IMR-90 (cell line): ENCODE results near the gene TSPAN1. TPM values are rescaled to one million over a fixed set of nuclear protein-coding genes. Genes with fewer than 3 reads are reported as not detected.
A peak's percentile ranks its signal among the peaks of the same experiment; 100 is the strongest.

ENCODE experiments used
- ATAC-seq: fragments of 200-7000 bp; cut with Tn5 transposase; 2 replicates; pipeline ENCODE4 v1.9.1; 2020; ENCODE audit warnings: low read depth, mild to moderate bottlenecking, moderate library complexity
- BruUV-seq: library from RNA; stranded (reverse); fragments of 400-500 nt; replicated peaks from 2 replicates; lab custom pipeline; 2021; lab: Mats Ljungman, UMichigan
- CTCF ChIA-PET: fragments of 300-600 bp; formaldehyde crosslinking; extraction: SDS; loops from one replicate; lab custom pipeline; 2021; ENCODE audit warnings: antibody characterized with exemption; lab: Yijun Ruan, JAX
- POLR2A ChIA-PET: fragments of 300-600 bp; sonication (Branson Sonifier 250); formaldehyde crosslinking; loops from one replicate; lab custom pipeline; 2022; ENCODE audit warnings: antibody characterized with exemption; ENCODE audit not compliant: unreplicated experiment; lab: Charles Lee
- DNase-seq: peaks from one replicate; pipeline ENCODE4 v3.0.0; 2013
- H2AFZ ChIP-seq: replicated peaks from 2 replicates; pipeline ENCODE3; 2013; ENCODE audit warnings: low read length, mild to moderate bottlenecking; ENCODE audit not compliant: poor library complexity
- H2AK5ac ChIP-seq: 2 replicates; pipeline ENCODE4 v1.6.1; 2013; ENCODE audit warnings: low read depth, low read length, inconsistent platforms
- H2AK9ac ChIP-seq: replicated peaks from 2 replicates; pipeline ENCODE3; 2013; ENCODE audit warnings: mild to moderate bottlenecking, low read depth, low read length, moderate library complexity; ENCODE audit not compliant: poor library complexity
- H2BK120ac ChIP-seq: 2 replicates; pipeline ENCODE4 v1.6.1; 2013; ENCODE audit warnings: low read depth, low read length, inconsistent platforms
- H2BK15ac ChIP-seq: 3 replicates; pipeline ENCODE4 v1.6.1; 2013; ENCODE audit warnings: low read depth, low read length, inconsistent platforms
- H2BK20ac ChIP-seq: 2 replicates; pipeline ENCODE4 v1.6.1; 2013; ENCODE audit warnings: low read depth, mild to moderate bottlenecking, inconsistent platforms, low read length, moderate library complexity
- H2BK5ac ChIP-seq: 2 replicates; pipeline ENCODE4 v1.6.1; 2013; ENCODE audit warnings: mild to moderate bottlenecking, low read depth, low read length, inconsistent platforms; ENCODE audit not compliant: poor library complexity, severe bottlenecking
- H3K14ac ChIP-seq: replicated peaks from 2 replicates; pipeline ENCODE4 v1.6.1; 2013; ENCODE audit warnings: low read depth, low read length, inconsistent platforms
- H3K18ac ChIP-seq: 2 replicates; pipeline ENCODE4 v1.6.1; 2013; ENCODE audit warnings: low read depth, low read length, control low read depth
- H3K23ac ChIP-seq: 2 replicates; pipeline ENCODE4 v1.6.1; 2013; ENCODE audit warnings: low read depth, low read length, inconsistent platforms
- H3K27ac ChIP-seq: 2 replicates; pipeline ENCODE4 v1.5.1; 2013; ENCODE audit warnings: mild to moderate bottlenecking, control low read depth, low read length; ENCODE audit not compliant: insufficient read depth
- H3K27me3 ChIP-seq: 2 replicates; pipeline ENCODE4 v1.6.1; 2013; ENCODE audit warnings: low read length; ENCODE audit not compliant: control insufficient read depth, insufficient read depth
- H3K36me3 ChIP-seq: 2 replicates; pipeline ENCODE4 v1.6.1; 2013; ENCODE audit warnings: low read length, mixed read lengths; ENCODE audit not compliant: control insufficient read depth, insufficient read depth
- H3K4ac ChIP-seq: 2 replicates; pipeline ENCODE4 v1.6.1; 2013; ENCODE audit warnings: low read depth, low read length, inconsistent platforms
- H3K4me1 ChIP-seq: 2 replicates; pipeline ENCODE4 v1.6.1; 2013; ENCODE audit warnings: low read length, mixed read lengths; ENCODE audit not compliant: control insufficient read depth, insufficient read depth
- H3K4me2 ChIP-seq: 2 replicates; pipeline ENCODE4 v1.6.1; 2013; ENCODE audit warnings: low read depth, mild to moderate bottlenecking, control low read depth, low read length, moderate library complexity
- H3K4me3 ChIP-seq: 2 replicates; pipeline ENCODE4 v1.5.1; 2013; ENCODE audit warnings: low read depth, mild to moderate bottlenecking, control low read depth, low read length, moderate library complexity; ENCODE audit not compliant: insufficient read depth
- H3K56ac ChIP-seq: 2 replicates; pipeline ENCODE4 v1.6.1; 2013; ENCODE audit warnings: low read length, inconsistent platforms; ENCODE audit not compliant: insufficient read depth; ENCODE audit errors: extremely low read depth
- H3K79me1 ChIP-seq, 2 experiments: 2 replicates each; pipeline ENCODE4 v1.6.1; 2013; ENCODE audit warnings: low read length in 2 of 2, inconsistent platforms in 1 of 2, low read depth in 1 of 2
- H3K9ac ChIP-seq: 2 replicates; pipeline ENCODE4 v1.6.1; 2013; ENCODE audit warnings: low read depth, low read length, control low read depth
- H3K9me1 ChIP-seq: 2 replicates; pipeline ENCODE4 v1.6.1; 2013; ENCODE audit warnings: low read length, inconsistent platforms; ENCODE audit not compliant: insufficient read depth
- H3K9me3 ChIP-seq: 2 replicates; pipeline ENCODE4 v1.6.1; 2013; ENCODE audit warnings: low read length; ENCODE audit not compliant: control insufficient read depth, insufficient read depth
- H4K20me1 ChIP-seq: 2 replicates; pipeline ENCODE4 v1.6.1; 2013; ENCODE audit warnings: low read length, inconsistent platforms; ENCODE audit not compliant: insufficient read depth
- H4K5ac ChIP-seq: 2 replicates; pipeline ENCODE4 v1.6.1; 2013; ENCODE audit warnings: mild to moderate bottlenecking, low read depth, low read length, control low read depth
- H4K8ac ChIP-seq, 2 experiments: 2 replicates each; pipeline ENCODE4 v1.6.1; 2013; ENCODE audit warnings: low read depth in 2 of 2, low read length in 2 of 2, control low read depth in 1 of 2, inconsistent platforms in 1 of 2
- H4K91ac ChIP-seq: 2 replicates; pipeline ENCODE4 v1.6.1; 2013; ENCODE audit warnings: low read depth, low read length, inconsistent platforms; ENCODE audit not compliant: insufficient read depth
- CHD1 ChIP-seq: IDR thresholded peaks from 2 replicates; pipeline ENCODE4 v1.6.1; 2012; ENCODE audit warnings: low read depth, low read length, improper control_type of control experiment
- RAD21 ChIP-seq: IDR thresholded peaks from 2 replicates; pipeline ENCODE4 v1.6.1; 2012; ENCODE audit warnings: low read length, improper control_type of control experiment
- RCOR1 ChIP-seq: IDR thresholded peaks from 2 replicates; pipeline ENCODE4 v1.6.1; 2012; ENCODE audit warnings: mild to moderate bottlenecking, low read length, improper control_type of control experiment; ENCODE audit not compliant: insufficient replicate concordance
- WGBS, 2 experiments: methylation state at CpG; one replicate each; pipeline versions ENCODE4 v1.1.5 to v1.1.7; 2013; ENCODE audit warnings: missing lambda C conversion rate in 2 of 2; ENCODE audit not compliant: insufficient read length in 1 of 2; ENCODE audit errors: extremely low coverage in 2 of 2; 5-methylcytosine and 5-hydroxymethylcytosine counted together
- dilution Hi-C: fragments of 300-500 bp; cut with HindIII; formaldehyde crosslinking; loops from one replicate; pipeline ENCODE4 v1.14.3; 2018; ENCODE audit warnings: low sequenced_read_pairs; ENCODE audit not compliant: unreplicated experiment
- in situ Hi-C: fragments of 300-500 bp; cut with MboI; formaldehyde crosslinking; loops from 3 replicates; pipeline ENCODE4 v1.14.3; 2019; ENCODE audit warnings: low sequenced_read_pairs, inconsistent platforms, mixed read lengths
- intact Hi-C: fragments of 100-400 bp; cut with micrococcal nuclease; formaldehyde crosslinking; loops from 2 replicates; pipeline ENCODE4 v1.10.0; 2022
- polyA plus RNA-seq, 3 experiments: library from polyadenylated mRNA; depleted of rRNA; stranded (reverse); fragments of >200 nt; gene quantifications; 2 replicates each; pipeline ENCODE4 v1.2.3, GENCODE V29; 2012; ENCODE audit warnings: low replicate concordance in 1 of 3
- total RNA-seq: library from RNA; depleted of rRNA; stranded (reverse); fragments of >200 nt; gene quantifications from 2 replicates; pipeline ENCODE4 v1.2.3, GENCODE V29; 2012

Gene TSPAN1
- total and polyA plus RNA-seq, 2 of the 4 experiments (the other 2 are of a cell fraction), result 0.18 to 0.82 TPM

- no peak overlapping the region for H3K4ac ChIP-seq
- no peak overlapping the region for H4K5ac ChIP-seq
- no peak overlapping the region for H3K27ac ChIP-seq
- H3K4me3 ChIP-seq, result no peak overlapping the region
- no peak overlapping the region for H2BK120ac ChIP-seq
- H3K36me3 ChIP-seq, result no peaks in the 10 kb centered on the region
- H3K9me1 ChIP-seq, result peaks cover 2% of the 10 kb centered on the region; the same call in 1 of the 2 replicates
- H3K56ac ChIP-seq, result no peak overlapping the region
- DNase-seq, result no peak
- H3K14ac ChIP-seq, result no peak overlapping the region
- H3K9ac ChIP-seq, result no peak overlapping the region
- POLR2A ChIA-PET, result no interaction called here
- H2AK5ac ChIP-seq, result no peak overlapping the region
- H2AK9ac ChIP-seq, result peak overlapping the region; percentile 52
- dilution Hi-C loops (no loop called here), in situ Hi-C loops (no loop called here), intact Hi-C loops (no loop called here)
- no peak for ATAC-seq
- H3K4me1 ChIP-seq, result no peaks in the 10 kb centered on the region
- no peak overlapping the region for H4K8ac ChIP-seq
- H4K20me1 ChIP-seq, result no peaks in the 10 kb centered on the region
- H4K91ac ChIP-seq, result no peak overlapping the region
- H2BK5ac ChIP-seq, result no peak overlapping the region
- no peaks in the 10 kb centered on the region for H3K27me3 ChIP-seq
- peaks cover 0 to 9% of the 10 kb centered on the region in 2 experiments; a peak in 1 of 4 replicates for H3K79me1 ChIP-seq
- no peak for TF ChIP-seq RCOR1
- TF ChIP-seq RAD21, result no peak
- no peak for TF ChIP-seq CHD1
- CTCF ChIA-PET, result no interaction called here
- no peak overlapping the region for H3K23ac ChIP-seq
- H3K9me3 ChIP-seq, result no peaks in the 10 kb centered on the region
- no peak overlapping the region; the same call in 1 of the 2 replicates for H3K4me2 ChIP-seq
- 40% methylated on average over 1 of the region's 5 CpGs; no CpG with 5 or more reads in 1 of the 2 experiments for WGBS, 2 experiments
- no TSS peak for BruUV-seq
- peak overlapping the region; percentile 99 for H2AFZ ChIP-seq
- H2BK15ac ChIP-seq, result no peak overlapping the region
- no peak overlapping the region for H2BK20ac ChIP-seq
- no peak overlapping the region for H3K18ac ChIP-seq
Observed at GRCh38 chr1:46204406-46204742, 29.5 kb downstream of the TSPAN1 start.
